H9 (cell line): ENCODE measurements around the gene PLCH1. TPM values are rescaled to one million over a fixed set of nuclear protein-coding genes. Genes with fewer than 3 reads are reported as not detected.

ENCODE experiments used
- DNase-seq: peaks from one replicate; pipeline ENCODE4 v3.0.0-alpha.2; 2017
- H2AFZ ChIP-seq: one replicate; pipeline ENCODE4 v1.6.1; 2013; ENCODE audit warnings: mild to moderate bottlenecking, low read length, control low read depth, moderate library complexity
- H2AK5ac ChIP-seq: 2 replicates; pipeline ENCODE4 v1.6.1; 2013; ENCODE audit warnings: low read length, control low read depth, mixed read lengths; ENCODE audit not compliant: insufficient read length
- H2BK120ac ChIP-seq: one replicate; pipeline ENCODE4 v1.6.1; 2013; ENCODE audit warnings: low read depth, mild to moderate bottlenecking, low read length, control low read depth, inconsistent platforms; ENCODE audit not compliant: poor library complexity, severe bottlenecking
- H2BK12ac ChIP-seq: 2 replicates; pipeline ENCODE4 v1.6.1; 2013; ENCODE audit warnings: low read length, control low read depth, mixed read lengths, low read depth; ENCODE audit not compliant: insufficient read length
- H2BK15ac ChIP-seq: 2 replicates; pipeline ENCODE4 v1.6.1; 2013; ENCODE audit warnings: low read depth, low read length, control low read depth
- H2BK20ac ChIP-seq: one replicate; pipeline ENCODE4 v1.6.1; 2013; ENCODE audit warnings: low read depth, mild to moderate bottlenecking, low read length, control low read depth, inconsistent platforms; ENCODE audit not compliant: poor library complexity, severe bottlenecking
- H2BK5ac ChIP-seq: 2 replicates; pipeline ENCODE4 v1.6.1; 2013; ENCODE audit warnings: low read length, control low read depth, mixed read lengths; ENCODE audit not compliant: insufficient read length
- H3K14ac ChIP-seq: 2 replicates; pipeline ENCODE4 v1.6.1; 2013; ENCODE audit warnings: low read length, control low read depth; ENCODE audit not compliant: insufficient read depth
- H3K18ac ChIP-seq: 2 replicates; pipeline ENCODE4 v1.6.1; 2013; ENCODE audit warnings: low read depth, mild to moderate bottlenecking, mixed read lengths, low read length, control low read depth; ENCODE audit not compliant: insufficient read length
- H3K23ac ChIP-seq: 2 replicates; pipeline ENCODE4 v1.6.1; 2013; ENCODE audit warnings: low read length, control low read depth, mixed read lengths, low read depth; ENCODE audit not compliant: insufficient read length
- H3K23me2 ChIP-seq: 2 replicates; pipeline ENCODE4 v1.6.1; 2013; ENCODE audit warnings: low read depth, mild to moderate bottlenecking, mixed read lengths, low read length, control low read depth; ENCODE audit not compliant: insufficient read length, poor library complexity, severe bottlenecking
- H3K27ac ChIP-seq: 2 replicates; pipeline ENCODE4 v1.5.1; 2013; ENCODE audit warnings: low read length, control low read depth, mixed read lengths, low read depth; ENCODE audit not compliant: insufficient read length
- H3K27me3 ChIP-seq: 2 replicates; pipeline ENCODE4 v1.6.1; 2013; ENCODE audit warnings: low read length, control low read depth, inconsistent platforms; ENCODE audit not compliant: insufficient read depth
- H3K4ac ChIP-seq: 2 replicates; pipeline ENCODE4 v1.6.1; 2013; ENCODE audit warnings: low read depth, mild to moderate bottlenecking, control low read depth, inconsistent platforms, low read length, moderate library complexity
- H3K4me1 ChIP-seq: 2 replicates; pipeline ENCODE4 v1.6.1; 2013; ENCODE audit warnings: low read length, control low read depth, inconsistent platforms; ENCODE audit not compliant: insufficient read depth
- H3K4me2 ChIP-seq: 2 replicates; pipeline ENCODE4 v1.6.1; 2013; ENCODE audit warnings: low read length, control low read depth, mixed read lengths; ENCODE audit not compliant: insufficient read length, insufficient read depth
- H3K56ac ChIP-seq: 2 replicates; pipeline ENCODE4 v1.6.1; 2013; ENCODE audit warnings: low read depth, mild to moderate bottlenecking, mixed read lengths, low read length, control low read depth; ENCODE audit not compliant: insufficient read length
- H3K79me1 ChIP-seq: 2 replicates; pipeline ENCODE4 v1.6.1; 2013; ENCODE audit warnings: low read depth, mild to moderate bottlenecking, moderate library complexity, low read length, control low read depth, inconsistent platforms; ENCODE audit not compliant: insufficient read depth, poor library complexity, severe bottlenecking
- H3K79me2 ChIP-seq: 2 replicates; pipeline ENCODE4 v1.6.1; 2013; ENCODE audit warnings: low read length, control low read depth, inconsistent platforms; ENCODE audit not compliant: insufficient read depth
- H3K9ac ChIP-seq: 2 replicates; pipeline ENCODE4 v1.6.1; 2013; ENCODE audit warnings: low read length, control low read depth, mixed read lengths; ENCODE audit not compliant: insufficient read length; ENCODE audit errors: extremely low read depth
- H3K9me3 ChIP-seq: one replicate; pipeline ENCODE4 v1.6.1; 2013; ENCODE audit warnings: low read depth, low read length, inconsistent platforms; ENCODE audit not compliant: control insufficient read depth
- H3T11ph ChIP-seq: one replicate; pipeline ENCODE4 v1.6.1; 2013; ENCODE audit warnings: mild to moderate bottlenecking, low read length, control low read depth, inconsistent platforms
- H4K20me1 ChIP-seq: one replicate; pipeline ENCODE4 v1.6.1; 2013; ENCODE audit not compliant: control insufficient read depth, insufficient read length, insufficient read depth
- H4K5ac ChIP-seq: 2 replicates; pipeline ENCODE4 v1.6.1; 2013; ENCODE audit warnings: low read depth, mild to moderate bottlenecking, mixed read lengths, low read length, control low read depth; ENCODE audit not compliant: insufficient read length
- H4K8ac ChIP-seq: replicated peaks from 2 replicates; pipeline ENCODE4 v1.6.1; 2013; ENCODE audit warnings: low read length, control low read depth, mixed read lengths, low read depth; ENCODE audit not compliant: insufficient read length
- H4K91ac ChIP-seq: 2 replicates; pipeline ENCODE4 v1.6.1; 2013; ENCODE audit warnings: low read depth, mild to moderate bottlenecking, moderate library complexity, mixed read lengths, low read length, control low read depth; ENCODE audit not compliant: insufficient read length
- H3K27ac Mint-ChIP-seq, 3 experiments: 2 replicates in 2 of 3; 3 replicates in 1 of 3; pipeline ENCODE4 v1.8.0; 2020 to 2021; ENCODE audit warnings: mixed read lengths in 3 of 3, mild to moderate bottlenecking in 1 of 3, moderate library complexity in 1 of 3
- H3K27me3 Mint-ChIP-seq: 2 replicates; pipeline ENCODE4 v1.8.0; 2021; ENCODE audit warnings: low read depth, mild to moderate bottlenecking, moderate library complexity, mixed read lengths
- H3K36me3 Mint-ChIP-seq, 3 experiments: 2 replicates in 2 of 3; 3 replicates in 1 of 3; pipeline ENCODE4 v1.8.0; 2020 to 2021; ENCODE audit warnings: low read depth in 3 of 3, mixed read lengths in 3 of 3; ENCODE audit not compliant: insufficient read depth in 1 of 3
- H3K4me1 Mint-ChIP-seq, 2 experiments: 2 replicates each; pipeline ENCODE4 v1.8.0; 2020; ENCODE audit warnings: mixed read lengths in 2 of 2
- H3K4me3 Mint-ChIP-seq, 2 experiments: 2 replicates in 1 of 2; 3 replicates in 1 of 2; pipeline ENCODE4 v1.8.0; 2020 to 2021; ENCODE audit warnings: mild to moderate bottlenecking in 2 of 2, mixed read lengths in 2 of 2, moderate library complexity in 1 of 2
- H3K9me3 Mint-ChIP-seq, 2 experiments: 2 replicates in 1 of 2; 3 replicates in 1 of 2; pipeline ENCODE4 v1.8.0; 2020; ENCODE audit warnings: mild to moderate bottlenecking in 2 of 2, mixed read lengths in 2 of 2, moderate library complexity in 1 of 2
- CTCF ChIP-seq: fragments of 200-600 bp; sonication (generic); conservative IDR thresholded peaks from 3 replicates; pipeline ENCODE4 v1.8.0; 2021; ENCODE audit warnings: antibody characterized with exemption, mild to moderate bottlenecking
- WGBS: extraction: QIAGEN DNeasy Blood & Tissue Kit; methylation state at CpG from one replicate; pipeline ENCODE4 v1.1.7; 2013; ENCODE audit warnings: missing lambda C conversion rate, low lambda C conversion rate, mixed read lengths; ENCODE audit not compliant: insufficient read length; ENCODE audit errors: extremely low coverage; 5-methylcytosine and 5-hydroxymethylcytosine counted together
- total RNA-seq: library from RNA; stranded (reverse); gene quantifications from 2 replicates; pipeline ENCODE4 v1.2.1, GENCODE V29; 2021

PLCH1 gene
- total RNA-seq, 1 experiment from 2014 or later, result 19.0 TPM

DNA sequence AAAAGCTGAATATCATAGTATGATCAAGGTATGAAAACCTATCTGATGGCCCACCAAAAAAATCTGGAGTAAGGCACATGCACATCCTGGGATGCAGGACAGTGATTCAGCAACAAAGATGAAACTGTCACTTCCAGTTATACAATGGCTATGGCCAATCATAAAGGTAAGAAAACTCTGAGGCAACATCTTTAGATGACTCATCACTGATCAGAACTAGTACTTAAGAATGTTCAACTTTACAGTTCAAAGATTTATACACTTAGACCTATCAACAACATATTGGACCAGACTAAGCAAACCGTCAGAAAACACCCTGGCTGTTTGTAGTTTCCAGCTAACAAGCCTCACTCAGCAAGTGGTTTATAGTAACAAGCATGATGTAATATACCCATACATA, 21.3 kb upstream of the PLCH1 start:
- H3T11ph ChIP-seq, result no peak overlapping the region
- no peak overlapping the region for H3K27ac ChIP-seq
- H3K36me3 Mint-ChIP-seq, result peaks cover 11 to 28% (median 22%) of the 10 kb centered on the region in 3 experiments; a peak in 6 of 7 replicates
- H2BK20ac ChIP-seq, result no peak overlapping the region
- peaks cover 8 to 14% of the 10 kb centered on the region in 2 experiments for H3K9me3 Mint-ChIP-seq
- H3K4me3 Mint-ChIP-seq, result no peak overlapping the region
- no peak overlapping the region for H2BK15ac ChIP-seq
- H3K4ac ChIP-seq, result no peak overlapping the region
- H3K27ac Mint-ChIP-seq, result no peak overlapping the region; a peak in 1 of 7 replicates
- no peak for TF ChIP-seq CTCF
- H3K23ac ChIP-seq, result no peak overlapping the region
- no peaks in the 10 kb centered on the region for H3K9me3 ChIP-seq
- H4K8ac ChIP-seq, result no peak overlapping the region
- no peaks in the 10 kb centered on the region for H4K20me1 ChIP-seq
- peaks cover 2 to 5% of the 10 kb centered on the region in 2 experiments; a peak in 3 of 4 replicates for H3K4me1 Mint-ChIP-seq
- H3K14ac ChIP-seq, result no peak overlapping the region
- no peaks in the 10 kb centered on the region for H3K23me2 ChIP-seq
- no CpG with 5 or more reads among the region's 1 CpG for WGBS
- no peak overlapping the region for H4K5ac ChIP-seq
- no peak overlapping the region for H2BK5ac ChIP-seq
- H3K9ac ChIP-seq, result no peak overlapping the region
- no peak overlapping the region for H3K56ac ChIP-seq
- H3K79me2 ChIP-seq, result no peaks in the 10 kb centered on the region
- no peak overlapping the region for H3K4me2 ChIP-seq
- DNase-seq, result no peak
- H4K91ac ChIP-seq, result no peak overlapping the region
- no peaks in the 10 kb centered on the region for H3K4me1 ChIP-seq
- no peak overlapping the region for H2BK12ac ChIP-seq
- no peak overlapping the region for H2AK5ac ChIP-seq
- H3K27me3 ChIP-seq, result no peaks in the 10 kb centered on the region
- H3K27me3 Mint-ChIP-seq, result no peaks in the 10 kb centered on the region
- no peak overlapping the region for H2BK120ac ChIP-seq
- H3K18ac ChIP-seq, result no peak overlapping the region
- no peak overlapping the region for H2AFZ ChIP-seq
- H3K79me1 ChIP-seq, result no peaks in the 10 kb centered on the region
